GM21825 (cell line): ENCODE measurements around the gene PEX11A.

ENCODE experiments used
- ATAC-seq: cut with Tn5 transposase; IDR thresholded peaks from one replicate; pipeline ENCODE4 v1.9.1; 2021; ENCODE audit warnings: mild to moderate bottlenecking, moderate library complexity; ENCODE audit not compliant: unreplicated experiment

Gene PEX11A

DNA sequence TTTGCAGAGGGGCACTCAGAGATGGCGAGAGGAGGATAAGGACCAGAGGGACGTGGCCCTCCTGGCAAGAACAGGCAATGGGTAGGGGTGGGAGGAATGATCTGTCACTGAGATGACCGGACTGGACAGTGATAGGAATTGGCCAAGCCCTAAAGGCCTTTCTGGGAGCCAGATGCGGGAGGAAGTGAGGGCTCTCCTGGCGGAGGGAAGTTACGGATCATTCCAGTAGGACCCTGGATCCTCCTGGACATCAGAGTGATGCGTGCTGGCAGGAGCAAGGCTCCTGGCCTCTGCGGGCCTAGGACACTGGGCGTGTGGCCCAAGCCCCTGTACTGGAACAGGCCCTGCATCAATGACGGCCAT, 58.7 kb downstream of the PEX11A start:
- ATAC-seq, result no peak
